Measurements from ENCODE around the gene PTBP3.

DNA sequence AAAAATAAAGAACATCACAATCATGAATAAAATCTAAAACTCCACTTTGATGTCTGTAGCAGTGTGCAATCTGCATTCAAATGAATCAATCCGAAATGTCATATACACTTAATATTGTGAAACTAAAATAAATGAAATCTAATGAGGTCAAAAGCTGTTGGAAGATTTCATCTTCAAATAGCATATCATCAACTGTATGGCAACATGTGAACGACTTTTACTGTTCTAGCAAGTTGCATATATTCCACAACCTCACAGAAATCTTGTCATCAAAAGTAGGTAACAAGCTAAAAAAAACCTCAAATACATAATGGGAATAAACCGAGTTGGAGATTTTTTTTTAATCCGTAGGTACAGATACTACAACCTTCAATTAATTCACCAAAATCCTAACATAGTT, 1.2 kb downstream of the PTBP3 start:
- TF ChIP-seq JUNB (CRISPR knock-in tag; IDR thresholded peaks at IDR 0.05; ENCODE audit: borderline replicate concordance) = no peak
- TF ChIP-seq ZNF773 (CRISPR knock-in tag; IDR thresholded peaks at IDR 0.05; ENCODE audit: borderline replicate concordance) = no peak
- TF ChIP-seq CTCF (CRISPR knock-in tag; IDR thresholded peaks at IDR 0.05) = no peak
- no peak for TF ChIP-seq ZNF546 (CRISPR knock-in tag; conservative IDR thresholded peaks at IDR 0.05)
- no peak for TF ChIP-seq SIN3A (IDR thresholded peaks at IDR 0.05; ENCODE audit: borderline replicate concordance, low read depth, low read length)
